HEK293 (cell line): ENCODE measurements around the gene PLAGL1.

Experiments
- PRDM10 ChIP-seq: fragments of 450-650 bp; formaldehyde crosslinking; IDR thresholded peaks from 2 replicates; pipeline ENCODE4 v1.5.1; 2016; ENCODE audit warnings: missing biosample characterization, missing genetic modification characterization
- SP2 ChIP-seq: fragments of 450-650 bp; formaldehyde crosslinking; IDR thresholded peaks from 2 replicates; pipeline ENCODE4 v1.5.1; 2016; ENCODE audit warnings: missing biosample characterization, missing genetic modification characterization
- YY1 ChIP-seq: fragments of 450-650 bp; formaldehyde crosslinking; IDR thresholded peaks from 2 replicates; pipeline ENCODE4 v1.5.1; 2018; ENCODE audit warnings: missing biosample characterization, missing genetic modification characterization
- ZNF146 ChIP-seq: fragments of 450-650 bp; formaldehyde crosslinking; IDR thresholded peaks from 2 replicates; pipeline ENCODE4 v1.5.1; 2016; ENCODE audit warnings: missing biosample characterization, missing genetic modification characterization
- ZNF174 ChIP-seq: fragments of 450-650 bp; formaldehyde crosslinking; IDR thresholded peaks from 2 replicates; pipeline ENCODE4 v1.5.0; 2017; ENCODE audit warnings: missing biosample characterization, mild to moderate bottlenecking, missing genetic modification characterization
- ZNF423 ChIP-seq: fragments of 450-650 bp; formaldehyde crosslinking; IDR thresholded peaks from 2 replicates; pipeline ENCODE4 v1.5.1; 2016; ENCODE audit warnings: missing biosample characterization, missing genetic modification characterization
- ZNF707 ChIP-seq: fragments of 450-650 bp; formaldehyde crosslinking; IDR thresholded peaks from 2 replicates; pipeline ENCODE4 v1.5.1; 2016; ENCODE audit warnings: missing biosample characterization, missing genetic modification characterization
- ZNF776 ChIP-seq: fragments of 450-650 bp; formaldehyde crosslinking; IDR thresholded peaks from 2 replicates; pipeline ENCODE4 v1.5.0; 2017; ENCODE audit warnings: missing biosample characterization, missing genetic modification characterization, borderline replicate concordance
- ZXDB ChIP-seq: fragments of 450-650 bp; formaldehyde crosslinking; IDR thresholded peaks from 2 replicates; pipeline ENCODE4 v1.5.1; 2016; ENCODE audit warnings: missing biosample characterization, missing genetic modification characterization
- TF ChIP-seq, protein P1 (sequence below): fragments of 450-650 bp; formaldehyde crosslinking; IDR thresholded peaks from 2 replicates; pipeline ENCODE4 v1.5.1; 2016; ENCODE audit warnings: missing biosample characterization, missing genetic modification characterization
- TF ChIP-seq, protein P2 (sequence below): fragments of 450-650 bp; formaldehyde crosslinking; conservative IDR thresholded peaks from 2 replicates; pipeline ENCODE4 v1.5.1; 2016; ENCODE audit warnings: low read depth, missing biosample characterization, missing genetic modification characterization

DNA sequence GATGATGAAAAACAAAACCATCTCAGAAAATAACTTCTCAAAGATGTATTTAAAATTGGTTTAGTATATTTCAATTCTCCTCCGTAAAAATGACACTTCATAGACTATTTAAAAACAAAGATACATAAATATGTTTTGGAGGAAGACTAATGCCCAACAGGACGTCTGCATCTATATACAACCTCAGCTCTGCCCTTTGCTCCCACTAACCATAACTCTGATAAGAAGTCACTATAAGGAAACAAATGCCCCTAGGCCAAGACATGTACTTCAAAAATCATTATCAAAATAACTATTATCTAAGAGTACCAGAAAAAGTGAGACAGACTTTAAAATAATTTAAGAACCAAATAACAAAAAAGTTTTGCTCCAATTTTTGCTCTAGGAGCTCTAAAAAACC, 23.4 kb downstream of the PLAGL1 start:
- TF ChIP-seq, protein P1, sequence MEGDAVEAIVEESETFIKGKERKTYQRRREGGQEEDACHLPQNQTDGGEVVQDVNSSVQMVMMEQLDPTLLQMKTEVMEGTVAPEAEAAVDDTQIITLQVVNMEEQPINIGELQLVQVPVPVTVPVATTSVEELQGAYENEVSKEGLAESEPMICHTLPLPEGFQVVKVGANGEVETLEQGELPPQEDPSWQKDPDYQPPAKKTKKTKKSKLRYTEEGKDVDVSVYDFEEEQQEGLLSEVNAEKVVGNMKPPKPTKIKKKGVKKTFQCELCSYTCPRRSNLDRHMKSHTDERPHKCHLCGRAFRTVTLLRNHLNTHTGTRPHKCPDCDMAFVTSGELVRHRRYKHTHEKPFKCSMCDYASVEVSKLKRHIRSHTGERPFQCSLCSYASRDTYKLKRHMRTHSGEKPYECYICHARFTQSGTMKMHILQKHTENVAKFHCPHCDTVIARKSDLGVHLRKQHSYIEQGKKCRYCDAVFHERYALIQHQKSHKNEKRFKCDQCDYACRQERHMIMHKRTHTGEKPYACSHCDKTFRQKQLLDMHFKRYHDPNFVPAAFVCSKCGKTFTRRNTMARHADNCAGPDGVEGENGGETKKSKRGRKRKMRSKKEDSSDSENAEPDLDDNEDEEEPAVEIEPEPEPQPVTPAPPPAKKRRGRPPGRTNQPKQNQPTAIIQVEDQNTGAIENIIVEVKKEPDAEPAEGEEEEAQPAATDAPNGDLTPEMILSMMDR (tag by site-specific recombination), result no peak
- TF ChIP-seq PRDM10 (tag by site-specific recombination), result no peak
- no peak for TF ChIP-seq YY1
- TF ChIP-seq ZNF776 (tag by site-specific recombination), result no peak
- TF ChIP-seq ZNF707 (tag by site-specific recombination), result no peak
- no peak for TF ChIP-seq SP2 (tag by site-specific recombination)
- no peak for TF ChIP-seq ZNF146 (tag by site-specific recombination)
- no peak for TF ChIP-seq ZNF174
- TF ChIP-seq ZXDB (tag by site-specific recombination), result no peak
- TF ChIP-seq, protein P2, sequence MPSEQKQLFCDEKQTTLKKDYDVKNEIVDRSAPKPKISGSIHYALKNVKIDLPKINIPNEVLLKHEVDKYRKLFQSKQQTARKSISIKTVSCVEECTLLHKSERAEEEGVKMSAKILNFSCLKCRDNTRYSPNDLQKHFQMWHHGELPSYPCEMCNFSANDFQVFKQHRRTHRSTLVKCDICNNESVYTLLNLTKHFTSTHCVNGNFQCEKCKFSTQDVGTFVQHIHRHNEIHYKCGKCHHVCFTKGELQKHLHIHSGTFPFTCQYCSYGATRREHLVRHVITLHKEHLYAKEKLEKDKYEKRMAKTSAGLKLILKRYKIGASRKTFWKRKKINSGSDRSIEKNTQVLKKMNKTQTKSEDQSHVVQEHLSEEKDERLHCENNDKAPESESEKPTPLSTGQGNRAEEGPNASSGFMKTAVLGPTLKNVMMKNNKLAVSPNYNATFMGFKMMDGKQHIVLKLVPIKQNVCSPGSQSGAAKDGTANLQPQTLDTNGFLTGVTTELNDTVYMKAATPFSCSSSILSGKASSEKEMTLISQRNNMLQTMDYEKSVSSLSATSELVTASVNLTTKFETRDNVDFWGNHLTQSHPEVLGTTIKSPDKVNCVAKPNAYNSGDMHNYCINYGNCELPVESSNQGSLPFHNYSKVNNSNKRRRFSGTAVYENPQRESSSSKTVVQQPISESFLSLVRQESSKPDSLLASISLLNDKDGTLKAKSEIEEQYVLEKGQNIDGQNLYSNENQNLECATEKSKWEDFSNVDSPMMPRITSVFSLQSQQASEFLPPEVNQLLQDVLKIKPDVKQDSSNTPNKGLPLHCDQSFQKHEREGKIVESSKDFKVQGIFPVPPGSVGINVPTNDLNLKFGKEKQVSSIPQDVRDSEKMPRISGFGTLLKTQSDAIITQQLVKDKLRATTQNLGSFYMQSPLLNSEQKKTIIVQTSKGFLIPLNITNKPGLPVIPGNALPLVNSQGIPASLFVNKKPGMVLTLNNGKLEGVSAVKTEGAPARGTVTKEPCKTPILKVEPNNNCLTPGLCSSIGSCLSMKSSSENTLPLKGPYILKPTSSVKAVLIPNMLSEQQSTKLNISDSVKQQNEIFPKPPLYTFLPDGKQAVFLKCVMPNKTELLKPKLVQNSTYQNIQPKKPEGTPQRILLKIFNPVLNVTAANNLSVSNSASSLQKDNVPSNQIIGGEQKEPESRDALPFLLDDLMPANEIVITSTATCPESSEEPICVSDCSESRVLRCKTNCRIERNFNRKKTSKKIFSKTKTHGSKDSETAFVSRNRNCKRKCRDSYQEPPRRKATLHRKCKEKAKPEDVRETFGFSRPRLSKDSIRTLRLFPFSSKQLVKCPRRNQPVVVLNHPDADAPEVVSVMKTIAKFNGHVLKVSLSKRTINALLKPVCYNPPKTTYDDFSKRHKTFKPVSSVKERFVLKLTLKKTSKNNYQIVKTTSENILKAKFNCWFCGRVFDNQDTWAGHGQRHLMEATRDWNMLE (tag by site-specific recombination), result no peak
- no peak for TF ChIP-seq ZNF423 (tag by site-specific recombination)
